OCI-LY1 (cell line): ENCODE measurements around the gene COL16A1.

Source experiments
- H2AFZ ChIP-seq: fragments of 200-600 bp; sonication (generic), shearing (Covaris generic); 2 replicates; pipeline ENCODE4 v1.6.0; 2014; ENCODE audit warnings: antibody characterized with exemption, mild to moderate bottlenecking, low read length
- H3F3A ChIP-seq: fragments of 200-600 bp; sonication (generic), shearing (Covaris generic); 2 replicates; pipeline ENCODE4 v1.6.0; 2014; ENCODE audit warnings: mild to moderate bottlenecking, antibody characterized with exemption, low read length, moderate library complexity; ENCODE audit not compliant: insufficient read depth
- H3K27ac ChIP-seq: fragments of 200-600 bp; sonication (generic); 2 replicates; pipeline ENCODE4 v1.5.1; 2014; ENCODE audit warnings: low read length, mixed run types, mild to moderate bottlenecking, low read depth; ENCODE audit not compliant: poor library complexity, severe bottlenecking
- H3K27me3 ChIP-seq: fragments of 200-600 bp; sonication (generic); 2 replicates; pipeline ENCODE4 v1.6.0; 2014; ENCODE audit warnings: antibody characterized with exemption, mild to moderate bottlenecking, low read length, moderate library complexity; ENCODE audit not compliant: insufficient read depth
- H3K36me3 ChIP-seq: fragments of 200-600 bp; sonication (generic); 2 replicates; pipeline ENCODE4 v1.6.1; 2014; ENCODE audit warnings: mild to moderate bottlenecking, antibody characterized with exemption, low read length, moderate library complexity, mixed read lengths; ENCODE audit not compliant: insufficient read depth
- H3K4me1 ChIP-seq: fragments of 200-600 bp; sonication (generic); 2 replicates; pipeline ENCODE4 v1.5.1; 2014; ENCODE audit warnings: mild to moderate bottlenecking, low read length, moderate library complexity; ENCODE audit not compliant: insufficient read depth, severe bottlenecking
- H3K4me2 ChIP-seq: fragments of 200-600 bp; sonication (generic), shearing (Covaris generic); 2 replicates; pipeline ENCODE4 v1.6.1; 2014; ENCODE audit warnings: low read length
- H3K4me3 ChIP-seq: fragments of 200-600 bp; sonication (generic); 2 replicates; pipeline ENCODE4 v1.5.1; 2014; ENCODE audit warnings: low read length, low read depth, mild to moderate bottlenecking, mixed read lengths; ENCODE audit not compliant: poor library complexity, severe bottlenecking
- H3K79me2 ChIP-seq: fragments of 200-600 bp; shearing (Covaris generic); 2 replicates; pipeline ENCODE4 v1.6.1; 2016; ENCODE audit warnings: mixed run types, low read length, mixed read lengths; ENCODE audit not compliant: insufficient read depth
- H3K9ac ChIP-seq: fragments of 200-600 bp; sonication (generic), shearing (Covaris generic); 2 replicates; pipeline ENCODE4 v1.6.1; 2014; ENCODE audit warnings: mild to moderate bottlenecking, low read length, mixed read lengths
- H3K9me2 ChIP-seq: fragments of 200-600 bp; sonication (generic), shearing (Covaris generic); 2 replicates; pipeline ENCODE4 v1.6.1; 2014; ENCODE audit warnings: low read depth, mild to moderate bottlenecking, low read length, mixed read lengths
- H3K9me3 ChIP-seq: fragments of 200-600 bp; shearing (Covaris generic); 2 replicates; pipeline ENCODE4 v1.6.1; 2014; ENCODE audit warnings: low read length, mixed read lengths
- H4K20me1 ChIP-seq: fragments of 200-600 bp; sonication (generic), shearing (Covaris generic); 2 replicates; pipeline ENCODE4 v1.6.0; 2016; ENCODE audit warnings: mild to moderate bottlenecking, low read length; ENCODE audit not compliant: insufficient read depth
- CTCF ChIP-seq: fragments of 200-600 bp; sonication (generic), shearing (Covaris generic); IDR thresholded peaks from 2 replicates; pipeline ENCODE4 v1.5.1; 2017; ENCODE audit warnings: mild to moderate bottlenecking, antibody characterized with exemption, low read length, moderate library complexity, mixed read lengths
- EZH2 ChIP-seq: fragments of 200-600 bp; sonication (generic), shearing (Covaris generic); IDR thresholded peaks from 2 replicates; pipeline ENCODE4 v1.8.0; 2017; ENCODE audit warnings: borderline replicate concordance, mixed run types, mild to moderate bottlenecking, antibody characterized with exemption, low read length, moderate library complexity, mixed read lengths

The COL16A1 gene

GRCh38 chr1:31671147-31671546, 32.7 kb downstream of the COL16A1 start:
- Histone ChIP-seq H3K9ac (no peak overlapping the region), H3K4me2 (no peak overlapping the region)

GRCh38 chr1:31670593-31670964, 33.2 kb downstream of the COL16A1 start:
- H3K4me2 ChIP-seq: no peak overlapping the region
- H3K4me1 ChIP-seq: no peaks in the 10 kb centered on the region
- H4K20me1 ChIP-seq: no peaks in the 10 kb centered on the region
- no peaks in the 10 kb centered on the region for H3K79me2 ChIP-seq
- H3F3A ChIP-seq: no peaks in the 10 kb centered on the region
- H3K27ac ChIP-seq: no peak overlapping the region
- H3K9me2 ChIP-seq: no peaks in the 10 kb centered on the region
- no peaks in the 10 kb centered on the region for H3K36me3 ChIP-seq
- H3K9me3 ChIP-seq: no peaks in the 10 kb centered on the region
- H2AFZ ChIP-seq: no peak overlapping the region
- TF ChIP-seq CTCF (no peak), EZH2 (no peak)
- H3K27me3 ChIP-seq: 0 out of 2 replicates have a peak, but pooled peaks cover 7% of the 10 kb centered on the region
- H3K4me3 ChIP-seq: no peak overlapping the region
- no peak overlapping the region for H3K9ac ChIP-seq

More at GRCh38 chr1:31671147-31671546, 32.7 kb downstream of the COL16A1 start:
- Histone ChIP-seq H3K27me3 (0 out of 2 replicates have a peak, but pooled peaks cover 2% of the 10 kb centered on the region), H3K27ac (no peak overlapping the region), H3K4me1 (no peaks in the 10 kb centered on the region), H4K20me1 (no peaks in the 10 kb centered on the region), H3K36me3 (no peaks in the 10 kb centered on the region), H2AFZ (no peak overlapping the region), H3K9me3 (no peaks in the 10 kb centered on the region), H3K9me2 (no peaks in the 10 kb centered on the region), H3K4me3 (no peak overlapping the region), H3K79me2 (no peaks in the 10 kb centered on the region), H3F3A (no peaks in the 10 kb centered on the region)
- TF ChIP-seq EZH2 (no peak), CTCF (no peak)

GRCh38 chr1:31669786-31670592, 33.8 kb downstream of the COL16A1 start:
- Histone ChIP-seq H3K4me1 (no peaks in the 10 kb centered on the region), H3K27me3 (0 out of 2 replicates have a peak, but pooled peaks cover 9% of the 10 kb centered on the region), H3K4me2 (no peak overlapping the region; the same call in 1 of the 2 replicates), H3K9me3 (no peaks in the 10 kb centered on the region), H3K79me2 (no peaks in the 10 kb centered on the region), H2AFZ (no peak overlapping the region), H3K4me3 (no peak overlapping the region), H4K20me1 (no peaks in the 10 kb centered on the region), H3F3A (no peaks in the 10 kb centered on the region), H3K27ac (no peak overlapping the region), H3K9ac (no peak overlapping the region), H3K36me3 (no peaks in the 10 kb centered on the region), H3K9me2 (no peaks in the 10 kb centered on the region)
- no peak for TF ChIP-seq EZH2
- TF ChIP-seq CTCF: peak; percentile 41
